NOMO-1 treated with dmso at 0.1 percent for 144 hours (cell line): Measurements from ENCODE around the gene SLC4A8.

ENCODE experiments used
- DNase-seq: peaks from one replicate; lab custom pipeline; 2025; ENCODE audit not compliant: unreplicated experiment; lab: John Stamatoyannopoulos, UW

Gene SLC4A8

GRCh38 chr12:51424662-51425539 is at the start of gene SLC4A8:
SLC4A8 (plus strand) TSS chr12:51424831; CDS start chr12:51424988, 157 bp downstream.
- peak; percentile 55 for DNase-seq

- no peak for DNase-seq
Measured at GRCh38 chr12:51374856-51375255, 49.8 kb upstream of the SLC4A8 start.

- no peak for DNase-seq
Measured at GRCh38 chr12:51377099-51377984, 47.3 kb upstream of the SLC4A8 start.

GRCh38 chr12:51378749-51379148 is 45.9 kb upstream of the SLC4A8 start:
- DNase-seq = no peak

- DNase-seq = no peak
Measured at GRCh38 chr12:51379571-51379970, 45.1 kb upstream of the SLC4A8 start.

- DNase-seq = no peak
Measured at GRCh38 chr12:51381226-51382079, 43.2 kb upstream of the SLC4A8 start.

GRCh38 chr12:51382173-51382572 is 42.5 kb upstream of the SLC4A8 start:
- no peak for DNase-seq

- no peak for DNase-seq
Measured at GRCh38 chr12:51383269-51383905, 41.2 kb upstream of the SLC4A8 start.

- no peak for DNase-seq
Measured at GRCh38 chr12:51386351-51386750, 38.3 kb upstream of the SLC4A8 start.

GRCh38 chr12:51388069-51388799 is 36.4 kb upstream of the SLC4A8 start:
- DNase-seq = peak; percentile 69

- DNase-seq = no peak
Measured at GRCh38 chr12:51388846-51389245, 35.8 kb upstream of the SLC4A8 start.

GRCh38 chr12:51389302-51389999 is 35.2 kb upstream of the SLC4A8 start:
- no peak for DNase-seq

- no peak for DNase-seq
Measured at GRCh38 chr12:51390457-51390856, 34.2 kb upstream of the SLC4A8 start.

- DNase-seq = no peak
Measured at GRCh38 chr12:51390891-51391282, 33.7 kb upstream of the SLC4A8 start.

- DNase-seq = no peak
Measured at GRCh38 chr12:51391283-51392123, 33.1 kb upstream of the SLC4A8 start, which contains the start of gene GALNT6. GALNT6 (minus strand) TSS chr12:51391406; CDS start chr12:51379781, 11,625 bp downstream.

GRCh38 chr12:51392556-51393237 is 31.9 kb upstream of the SLC4A8 start:
- DNase-seq = no peak

GRCh38 chr12:51393676-51394545 is 30.7 kb upstream of the SLC4A8 start:
- peak; percentile 61 for DNase-seq
